HepG2 (cell line): Measurements from ENCODE around the gene PDSS2. TPM values are rescaled to one million over a fixed set of nuclear protein-coding genes. Genes with fewer than 3 reads are reported as not detected.

Experiments used
- CEBPG ChIP-seq: IDR thresholded peaks from 2 replicates; pipeline ENCODE4 v1.6.1; 2016
- IRX3 ChIP-seq: sonication (generic); formaldehyde crosslinking; IDR thresholded peaks from 2 replicates; pipeline ENCODE4 v1.8.1; 2023; ENCODE audit warnings: mild to moderate bottlenecking, low read depth, missing genetic modification reagents, borderline replicate concordance
- MIXL1 ChIP-seq: IDR thresholded peaks from 2 replicates; pipeline ENCODE4 v1.6.1; 2016
- POGZ ChIP-seq: sonication (generic); formaldehyde crosslinking; IDR thresholded peaks from 2 replicates; pipeline ENCODE4 v1.4.0; 2020; ENCODE audit warnings: mild to moderate bottlenecking, missing genetic modification reagents
- RCOR2 ChIP-seq: IDR thresholded peaks from 2 replicates; pipeline ENCODE4 v1.6.1; 2016; ENCODE audit warnings: missing biosample characterization, missing genetic modification reagents
- YEATS4 ChIP-seq: sonication (generic); formaldehyde crosslinking; IDR thresholded peaks from 2 replicates; pipeline ENCODE4 v1.4.0; 2020; ENCODE audit warnings: missing genetic modification reagents, borderline replicate concordance
- ZNF546 ChIP-seq: sonication (generic); formaldehyde crosslinking; conservative IDR thresholded peaks from 2 replicates; pipeline ENCODE4 v1.8.1; 2023; ENCODE audit warnings: mild to moderate bottlenecking, missing genetic modification reagents
- ZNF7 ChIP-seq: IDR thresholded peaks from 2 replicates; pipeline ENCODE4 v1.6.1; 2016; ENCODE audit warnings: missing biosample characterization, missing genetic modification reagents
- polyA plus RNA-seq, 8 experiments: library from polyadenylated mRNA; depleted of rRNA in 3 of 8; stranded (reverse) in 7 of 8; unstranded in 1 of 8; fragments of >200 nt; fragmentation: Illumina TruSeq in 4 of 8; extraction: Trizol in 4 of 8; gene quantifications; 2 replicates each; pipeline versions ENCODE4 v1.2.1 to v1.2.3, GENCODE V29; 2011 to 2016; ENCODE audit warnings: low read depth in 4 of 8, missing spikeins in 1 of 8, mixed read lengths in 1 of 8; ENCODE audit not compliant: insufficient read depth in 1 of 8
- total RNA-seq, 5 experiments: library from RNA; depleted of rRNA; stranded (reverse); fragments of >200 nt; fragmentation: Illumina TruSeq; extraction: Trizol; gene quantifications; 2 replicates each; pipeline ENCODE4 v1.2.3, GENCODE V29; 2016; ENCODE audit warnings: low read depth in 1 of 5
- TF ChIP-seq, protein P1 (sequence below): sonication (generic); formaldehyde crosslinking; IDR thresholded peaks from 2 replicates; pipeline ENCODE4 v1.5.1; 2020; ENCODE audit warnings: mild to moderate bottlenecking, missing genetic modification reagents, borderline replicate concordance

The PDSS2 gene
- total and polyA plus RNA-seq, 2 of the 13 experiments (the other 11 are each of a cell fraction or from before 2014, with no cell fraction given): 16.2 to 17.0 TPM

- TF ChIP-seq, protein P1, sequence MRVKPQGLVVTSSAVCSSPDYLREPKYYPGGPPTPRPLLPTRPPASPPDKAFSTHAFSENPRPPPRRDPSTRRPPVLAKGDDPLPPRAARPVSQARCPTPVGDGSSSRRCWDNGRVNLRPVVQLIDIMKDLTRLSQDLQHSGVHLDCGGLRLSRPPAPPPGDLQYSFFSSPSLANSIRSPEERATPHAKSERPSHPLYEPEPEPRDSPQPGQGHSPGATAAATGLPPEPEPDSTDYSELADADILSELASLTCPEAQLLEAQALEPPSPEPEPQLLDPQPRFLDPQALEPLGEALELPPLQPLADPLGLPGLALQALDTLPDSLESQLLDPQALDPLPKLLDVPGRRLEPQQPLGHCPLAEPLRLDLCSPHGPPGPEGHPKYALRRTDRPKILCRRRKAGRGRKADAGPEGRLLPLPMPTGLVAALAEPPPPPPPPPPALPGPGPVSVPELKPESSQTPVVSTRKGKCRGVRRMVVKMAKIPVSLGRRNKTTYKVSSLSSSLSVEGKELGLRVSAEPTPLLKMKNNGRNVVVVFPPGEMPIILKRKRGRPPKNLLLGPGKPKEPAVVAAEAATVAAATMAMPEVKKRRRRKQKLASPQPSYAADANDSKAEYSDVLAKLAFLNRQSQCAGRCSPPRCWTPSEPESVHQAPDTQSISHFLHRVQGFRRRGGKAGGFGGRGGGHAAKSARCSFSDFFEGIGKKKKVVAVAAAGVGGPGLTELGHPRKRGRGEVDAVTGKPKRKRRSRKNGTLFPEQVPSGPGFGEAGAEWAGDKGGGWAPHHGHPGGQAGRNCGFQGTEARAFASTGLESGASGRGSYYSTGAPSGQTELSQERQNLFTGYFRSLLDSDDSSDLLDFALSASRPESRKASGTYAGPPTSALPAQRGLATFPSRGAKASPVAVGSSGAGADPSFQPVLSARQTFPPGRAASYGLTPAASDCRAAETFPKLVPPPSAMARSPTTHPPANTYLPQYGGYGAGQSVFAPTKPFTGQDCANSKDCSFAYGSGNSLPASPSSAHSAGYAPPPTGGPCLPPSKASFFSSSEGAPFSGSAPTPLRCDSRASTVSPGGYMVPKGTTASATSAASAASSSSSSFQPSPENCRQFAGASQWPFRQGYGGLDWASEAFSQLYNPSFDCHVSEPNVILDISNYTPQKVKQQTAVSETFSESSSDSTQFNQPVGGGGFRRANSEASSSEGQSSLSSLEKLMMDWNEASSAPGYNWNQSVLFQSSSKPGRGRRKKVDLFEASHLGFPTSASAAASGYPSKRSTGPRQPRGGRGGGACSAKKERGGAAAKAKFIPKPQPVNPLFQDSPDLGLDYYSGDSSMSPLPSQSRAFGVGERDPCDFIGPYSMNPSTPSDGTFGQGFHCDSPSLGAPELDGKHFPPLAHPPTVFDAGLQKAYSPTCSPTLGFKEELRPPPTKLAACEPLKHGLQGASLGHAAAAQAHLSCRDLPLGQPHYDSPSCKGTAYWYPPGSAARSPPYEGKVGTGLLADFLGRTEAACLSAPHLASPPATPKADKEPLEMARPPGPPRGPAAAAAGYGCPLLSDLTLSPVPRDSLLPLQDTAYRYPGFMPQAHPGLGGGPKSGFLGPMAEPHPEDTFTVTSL (CRISPR knock-in tag): peak; percentile 56; the same call in 1 of the 2 replicates
- TF ChIP-seq YEATS4 (no peak), ZNF7 (no peak), ZNF546 (no peak), IRX3 (CRISPR knock-in tag) (no peak), RCOR2 (CRISPR knock-in tag) (0 out of 2 replicates have a peak, but pooled peaks have one; percentile 27), POGZ (CRISPR knock-in tag) (peak; percentile 53), CEBPG (peak; percentile 43; the same call in 1 of the 2 replicates), MIXL1 (CRISPR knock-in tag) (0 out of 2 replicates have a peak, but pooled peaks have one; percentile 44)
- TF ChIP-seq, all 625 proteins: peak for 25
Measured at GRCh38 chr6:107331409-107332386, 127.7 kb downstream of the PDSS2 start (continued).
